K562 (cell line): ENCODE measurements around the gene PPP1R14D. TPM values are rescaled to one million over a fixed set of nuclear protein-coding genes. Genes with fewer than 3 reads are reported as not detected.

Source experiments
- ATF7 ChIP-seq: fragments of 450-650 bp; IDR thresholded peaks from 2 replicates; pipeline ENCODE4 v1.7.1; 2014; ENCODE audit warnings: mild to moderate bottlenecking, moderate library complexity
- CGGBP1 ChIP-seq: fragments of 250-450 bp; sonication (Bioruptor Pico); IDR thresholded peaks from 2 replicates; pipeline ENCODE4 v1.9.0; 2021; ENCODE audit warnings: mild to moderate bottlenecking
- DNMT1 ChIP-seq: fragments of 450-650 bp; IDR thresholded peaks from 2 replicates; pipeline ENCODE4 v1.6.1; 2016; ENCODE audit warnings: antibody characterized with exemption, mild to moderate bottlenecking
- E2F3 ChIP-seq: fragments of 250-450 bp; sonication (Bioruptor Pico); IDR thresholded peaks from 2 replicates; pipeline ENCODE4 v1.4.0; 2020; ENCODE audit warnings: mild to moderate bottlenecking
- E2F6 ChIP-seq, 2 experiments: IDR thresholded peaks; 2 replicates each; pipeline ENCODE4 v1.6.1; 2011; ENCODE audit warnings: borderline replicate concordance in 1 of 2, control low read depth in 1 of 2, low read depth in 1 of 2, low read length in 1 of 2, mild to moderate bottlenecking in 1 of 2, mixed read lengths in 1 of 2, moderate library complexity in 1 of 2; ENCODE audit not compliant: insufficient read depth in 1 of 2, insufficient read length in 1 of 2, poor library complexity in 1 of 2, severe bottlenecking in 1 of 2; ENCODE audit errors: extremely low read depth in 1 of 2
- GMEB1 ChIP-seq: fragments of 250-450 bp; sonication (Bioruptor Pico); IDR thresholded peaks from 2 replicates; pipeline ENCODE4 v1.4.0; 2020; ENCODE audit warnings: mild to moderate bottlenecking
- KAT7 ChIP-seq: sonication (generic); formaldehyde crosslinking; IDR thresholded peaks from 2 replicates; pipeline ENCODE4 v1.8.0; 2022; ENCODE audit warnings: missing genetic modification reagents, mild to moderate bottlenecking, borderline replicate concordance
- MTA3 ChIP-seq: fragments of 450-650 bp; formaldehyde crosslinking; IDR thresholded peaks from 2 replicates; pipeline ENCODE4 v1.6.1; 2017; ENCODE audit warnings: mild to moderate bottlenecking, borderline replicate concordance
- MXI1 ChIP-seq: IDR thresholded peaks from 2 replicates; pipeline ENCODE4 v1.6.1; 2011; ENCODE audit warnings: low read depth, mild to moderate bottlenecking, improper control_type of control experiment, low read length
- NCOA1 ChIP-seq: fragments of 450-650 bp; IDR thresholded peaks from 2 replicates; pipeline ENCODE4 v1.6.1; 2016; ENCODE audit warnings: low read depth
- PHB ChIP-seq: fragments of 250-450 bp; sonication (Bioruptor Pico); IDR thresholded peaks from 2 replicates; pipeline ENCODE4 v1.5.0; 2021
- POLR2B ChIP-seq: fragments of 450-650 bp; IDR thresholded peaks from 2 replicates; pipeline ENCODE4 v1.6.1; 2018; ENCODE audit warnings: low read depth; ENCODE audit not compliant: partially characterized antibody
- TAF1 ChIP-seq: IDR thresholded peaks from 2 replicates; pipeline ENCODE4 v1.6.1; 2011; ENCODE audit warnings: mild to moderate bottlenecking, low read length, moderate library complexity; ENCODE audit not compliant: insufficient read depth, control insufficient read depth, severe bottlenecking; ENCODE audit errors: extremely low read depth
- TBL1XR1 ChIP-seq, 2 experiments: IDR thresholded peaks; 2 replicates each; pipeline ENCODE4 v1.6.1; 2012; ENCODE audit warnings: improper control_type of control experiment in 2 of 2, low read length in 2 of 2, mild to moderate bottlenecking in 1 of 2
- TBP ChIP-seq: optimal IDR thresholded peaks from 2 replicates; pipeline ENCODE3; 2011; ENCODE audit warnings: low read depth, low read length, improper control_type of control experiment
- ZBTB34 ChIP-seq: fragments of 250-450 bp; sonication (Bioruptor Pico); IDR thresholded peaks from 2 replicates; pipeline ENCODE4 v1.8.0; 2021; ENCODE audit warnings: mild to moderate bottlenecking, moderate library complexity
- ZKSCAN3 ChIP-seq: fragments of 250-450 bp; sonication (Bioruptor Pico); IDR thresholded peaks from 2 replicates; pipeline ENCODE4 v1.4.0; 2020
- ZNF12 ChIP-seq: sonication (generic); formaldehyde crosslinking; IDR thresholded peaks from 2 replicates; pipeline ENCODE4 v1.4.0; 2020; ENCODE audit warnings: mild to moderate bottlenecking, missing genetic modification reagents
- ZNF184 ChIP-seq: sonication (generic); formaldehyde crosslinking; IDR thresholded peaks from 2 replicates; pipeline ENCODE4 v1.5.0; 2020; ENCODE audit warnings: missing genetic modification reagents
- ZNF583 ChIP-seq: fragments of 250-450 bp; sonication (Bioruptor Pico); IDR thresholded peaks from 2 replicates; pipeline ENCODE4 v1.4.0; 2020
- ZNF586 ChIP-seq: fragments of 450-650 bp; formaldehyde crosslinking; conservative IDR thresholded peaks from 2 replicates; pipeline ENCODE4 v1.4.0; 2020; ENCODE audit warnings: mild to moderate bottlenecking, moderate library complexity
- ZNF644 ChIP-seq: fragments of 200-800 bp; sonication (Bioruptor generic); IDR thresholded peaks from 2 replicates; pipeline ENCODE4 v1.6.1; 2016; ENCODE audit warnings: low read depth, missing genetic modification characterization, missing compliant biosample characterization
- polyA plus RNA-seq, 8 experiments: library from polyadenylated mRNA; depleted of rRNA in 4 of 8; stranded (reverse) in 5 of 8; unstranded in 3 of 8; fragments of >200 nt; fragmentation: Nextera tagmentation in 2 of 8; fragmentation: Illumina TruSeq in 1 of 8; extraction: Ambion mirVana in 2 of 8; extraction: Trizol in 1 of 8; gene quantifications; 2 replicates each; pipeline versions ENCODE4 v1.2.1 to v1.2.3, GENCODE V29; 2011 to 2014; ENCODE audit warnings: inconsistent platforms in 1 of 8, missing spikeins in 1 of 8
- total RNA-seq, 7 experiments: library from RNA; depleted of rRNA in 6 of 7; stranded (reverse); fragments of >200 nt in 6 of 7; fragmentation: Illumina TruSeq in 2 of 7; extraction: Trizol in 2 of 7; gene quantifications; 2 replicates each; pipeline versions ENCODE4 v1.2.1 to v1.2.3, GENCODE V29; 2011 to 2021; ENCODE audit warnings: low replicate concordance in 1 of 7
- TF ChIP-seq, protein P1 (sequence below): fragments of 250-450 bp; sonication (Bioruptor Pico); IDR thresholded peaks from 2 replicates; pipeline ENCODE4 v1.8.0; 2022; ENCODE audit warnings: inconsistent platforms

The PPP1R14D gene
- total and polyA plus RNA-seq, 9 of the 15 experiments (the other 6 are each of a cell fraction or from before 2014, with no cell fraction given) = 0.11 to 0.18 TPM; not detected in 7

DNA sequence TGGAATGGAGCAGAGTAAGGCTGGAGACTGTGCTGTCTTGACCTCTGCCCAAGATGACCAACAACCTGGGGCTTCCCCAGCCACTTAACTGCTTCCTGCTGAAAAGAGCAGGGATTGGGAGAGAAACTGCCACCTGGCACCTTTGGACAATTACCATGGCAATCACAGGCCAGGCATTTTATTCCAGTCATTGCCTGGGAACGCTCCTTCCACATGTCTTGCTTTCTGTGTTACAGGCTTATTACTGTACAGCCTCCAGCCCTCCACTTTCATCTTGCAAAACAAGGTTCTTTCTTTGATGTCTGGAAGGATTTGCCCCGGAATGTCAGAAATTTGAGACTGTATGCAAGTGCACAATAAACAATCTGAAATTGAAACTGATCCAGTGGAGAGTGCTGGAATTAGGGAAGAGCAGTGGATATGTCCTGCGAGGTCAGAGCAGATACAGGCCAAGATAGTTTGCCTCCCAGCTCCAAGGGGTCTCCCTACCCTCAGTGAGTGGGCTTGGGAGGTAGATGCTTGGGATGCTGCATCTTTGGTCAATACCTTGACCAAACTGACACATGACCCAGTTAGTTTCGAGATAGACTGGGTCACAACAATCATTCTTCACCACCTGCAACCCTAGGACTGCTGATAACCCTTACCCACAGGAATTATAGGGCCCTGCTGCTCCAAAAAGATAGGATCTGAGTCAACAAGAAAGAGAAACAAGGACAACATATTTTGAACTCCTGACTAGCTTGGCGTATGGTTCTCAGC is 2.7 kb downstream of the PPP1R14D start (continued):
- TF ChIP-seq E2F6 (IDR thresholded peaks at IDR 0.05; ENCODE audit: borderline replicate concordance in 1 of 2, extremely low read depth in 1 of 2, insufficient read depth in 1 of 2, insufficient read length in 1 of 2, low read depth in 1 of 2, low read length in 1 of 2, poor library complexity in 1 of 2, severe bottlenecking in 1 of 2) = no peak
- no peak for TF ChIP-seq TAF1
- peak; percentile 81; the same call in 1 of the 2 replicates for TF ChIP-seq MTA3
- TF ChIP-seq PHB (CRISPR knock-in tag) = no peak
- no peak for TF ChIP-seq ZNF12 (CRISPR knock-in tag)
- no peak for TF ChIP-seq TBP
- peak; percentile 73 for TF ChIP-seq ATF7
- no peak for TF ChIP-seq GMEB1 (CRISPR knock-in tag)
- TF ChIP-seq KAT7 (CRISPR knock-in tag) = no peak
- TF ChIP-seq, protein P1, sequence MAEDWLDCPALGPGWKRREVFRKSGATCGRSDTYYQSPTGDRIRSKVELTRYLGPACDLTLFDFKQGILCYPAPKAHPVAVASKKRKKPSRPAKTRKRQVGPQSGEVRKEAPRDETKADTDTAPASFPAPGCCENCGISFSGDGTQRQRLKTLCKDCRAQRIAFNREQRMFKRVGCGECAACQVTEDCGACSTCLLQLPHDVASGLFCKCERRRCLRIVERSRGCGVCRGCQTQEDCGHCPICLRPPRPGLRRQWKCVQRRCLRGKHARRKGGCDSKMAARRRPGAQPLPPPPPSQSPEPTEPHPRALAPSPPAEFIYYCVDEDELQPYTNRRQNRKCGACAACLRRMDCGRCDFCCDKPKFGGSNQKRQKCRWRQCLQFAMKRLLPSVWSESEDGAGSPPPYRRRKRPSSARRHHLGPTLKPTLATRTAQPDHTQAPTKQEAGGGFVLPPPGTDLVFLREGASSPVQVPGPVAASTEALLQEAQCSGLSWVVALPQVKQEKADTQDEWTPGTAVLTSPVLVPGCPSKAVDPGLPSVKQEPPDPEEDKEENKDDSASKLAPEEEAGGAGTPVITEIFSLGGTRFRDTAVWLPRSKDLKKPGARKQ (CRISPR knock-in tag) = no peak
- TF ChIP-seq ZNF184 = no peak
- peak; percentile 89 for TF ChIP-seq NCOA1
- no peak for TF ChIP-seq ZKSCAN3 (CRISPR knock-in tag)
- no peak for TF ChIP-seq ZNF583 (CRISPR knock-in tag)
- no peak for TF ChIP-seq E2F3 (CRISPR knock-in tag)
- TF ChIP-seq CGGBP1 (CRISPR knock-in tag) = no peak
- no peak for TF ChIP-seq POLR2B
- no peak for TF ChIP-seq MXI1
- no peak for TF ChIP-seq ZNF586 (CRISPR knock-in tag)
- TF ChIP-seq ZNF644 (tag) = no peak
- peak in 1 of 2 experiments; percentile 92; a peak in 2 of 4 replicates for TF ChIP-seq TBL1XR1 (IDR thresholded peaks at IDR 0.05; ENCODE audit: low read length in 2 of 2)
- TF ChIP-seq ZBTB34 (CRISPR knock-in tag) = no peak
- no peak for TF ChIP-seq DNMT1
